ENCODE data around the gene SLC38A11. TPM values are rescaled to one million over a fixed set of nuclear protein-coding genes. Genes with fewer than 3 reads are reported as not detected.
"Not testable (repeated sequence)": the region's sequence is repeated elsewhere in the genome, so short reads cannot be mapped to it uniquely, and the experiment has no call there.

SLC38A11 gene
- polyA plus RNA-seq, 3 donors = 0.22 to 2.9 (median 0.76) TPM

GRCh38 chr2:164896226-164896625 lies 59.1 kb downstream of the SLC38A11 start:
- no peak overlapping the region for H3K27ac ChIP-seq (ENCODE audit: low read depth, low read length)
- 82 to 84% (median 84%) methylated on average over 4 of the region's 4 CpGs for WGBS, 3 donors

GRCh38 chr2:164891460-164891859 lies 63.9 kb downstream of the SLC38A11 start:
- no peak overlapping the region for H3K27ac ChIP-seq (ENCODE audit: low read depth, low read length)
- 64 to 88% (median 74%) methylated on average over 5 of the region's 5 CpGs for WGBS, 3 donors

GRCh38 chr2:164890544-164890943 lies 64.8 kb downstream of the SLC38A11 start:
- H3K27ac ChIP-seq (ENCODE audit: low read depth, low read length) = no peak overlapping the region
- WGBS, 3 donors = 24 to 39% (median 37%) methylated on average over 4 of the region's 4 CpGs

- H3K27ac ChIP-seq (ENCODE audit: low read depth, low read length) = no peak overlapping the region
- WGBS, 3 donors = 85 to 96% (median 86%) methylated on average over 3 of the region's 3 CpGs
Measured at GRCh38 chr2:164888592-164888991, 66.7 kb downstream of the SLC38A11 start.

GRCh38 chr2:164887434-164888144 lies 67.7 kb downstream of the SLC38A11 start:
- no peak overlapping the region for H3K27ac ChIP-seq (ENCODE audit: low read depth, low read length)
- whole genome bisulfite sequencing, 3 donors = 63 to 70% (median 69%) methylated on average over 4 of the region's 4 CpGs

GRCh38 chr2:164882276-164882675 lies 73.0 kb downstream of the SLC38A11 start:
- H3K27ac ChIP-seq (ENCODE audit: low read depth, low read length) = no peak overlapping the region
- 72 to 83% (median 82%) methylated on average over 9 of the region's 9 CpGs for WGBS, 3 donors

- no peak overlapping the region for H3K27ac ChIP-seq (ENCODE audit: low read depth, low read length)
- 77 to 91% (median 84%) methylated on average over 1 of the region's 1 CpG for WGBS, 3 donors
Measured at GRCh38 chr2:164881524-164881923, 73.8 kb downstream of the SLC38A11 start.

GRCh38 chr2:164879901-164880535 lies 75.3 kb downstream of the SLC38A11 start:
- WGBS, 3 donors = 51 to 74% (median 68%) methylated on average over 2 of the region's 2 CpGs
- no peak overlapping the region for H3K27ac ChIP-seq (ENCODE audit: low read depth, low read length)

GRCh38 chr2:164877927-164878326 lies 77.4 kb downstream of the SLC38A11 start:
- no peak overlapping the region for H3K27ac ChIP-seq (ENCODE audit: low read depth, low read length)

GRCh38 chr2:164877169-164877568 lies 78.2 kb downstream of the SLC38A11 start:
- 84 to 93% (median 88%) methylated on average over 4 of the region's 4 CpGs for WGBS, 3 donors

GRCh38 chr2:164875334-164876205 lies 79.8 kb downstream of the SLC38A11 start:
- 91 to 96% (median 92%) methylated on average over 10 of the region's 10 CpGs for WGBS, 3 donors
- no peak overlapping the region for H3K27ac ChIP-seq (ENCODE audit: low read depth, low read length)

More at GRCh38 chr2:164877169-164877568, 78.2 kb downstream of the SLC38A11 start:
- H3K27ac ChIP-seq (ENCODE audit: low read depth, low read length) = no peak overlapping the region

GRCh38 chr2:164873210-164873908 lies 82.0 kb downstream of the SLC38A11 start:
- no peak overlapping the region for H3K27ac ChIP-seq (ENCODE audit: low read depth, low read length)
- WGBS, 3 donors = 83 to 87% (median 86%) methylated on average over 9 of the region's 9 CpGs

- no peak overlapping the region for H3K27ac ChIP-seq (ENCODE audit: low read depth, low read length)
- 86 to 93% (median 89%) methylated on average over 2 of the region's 2 CpGs for WGBS, 3 donors
Measured at GRCh38 chr2:164871404-164871803, 83.9 kb downstream of the SLC38A11 start.

GRCh38 chr2:164869420-164869772 lies 85.9 kb downstream of the SLC38A11 start:
- no peak overlapping the region for H3K27ac ChIP-seq (ENCODE audit: low read depth, low read length)

GRCh38 chr2:164868563-164869419 lies 86.5 kb downstream of the SLC38A11 start:
- WGBS, 3 donors = 82 to 87% (median 83%) methylated on average over 5 of the region's 5 CpGs
- H3K27ac ChIP-seq (ENCODE audit: low read depth, low read length) = no peak overlapping the region

- no peak overlapping the region for H3K27ac ChIP-seq (ENCODE audit: low read depth, low read length)
- WGBS, 3 donors = 53 to 58% (median 54%) methylated on average over 3 of the region's 3 CpGs
Measured at GRCh38 chr2:164867779-164868397, 87.4 kb downstream of the SLC38A11 start.

- not testable (repeated sequence) for H3K27ac ChIP-seq (ENCODE audit: low read depth, low read length)
- WGBS, 3 donors = 48 to 85% (median 59%) methylated on average over 1 of the region's 1 CpG
Measured at GRCh38 chr2:164866381-164866780, 88.9 kb downstream of the SLC38A11 start.

- no peak overlapping the region for H3K27ac ChIP-seq (ENCODE audit: low read depth, low read length)
Measured at GRCh38 chr2:164860694-164861042, 94.7 kb downstream of the SLC38A11 start.
